Measurements from ENCODE around the gene ZMIZ2.
"Not testable (repeated sequence)": the region's sequence is repeated elsewhere in the genome, so short reads cannot be mapped to it uniquely, and the experiment has no call there.

Gene ZMIZ2

DNA sequence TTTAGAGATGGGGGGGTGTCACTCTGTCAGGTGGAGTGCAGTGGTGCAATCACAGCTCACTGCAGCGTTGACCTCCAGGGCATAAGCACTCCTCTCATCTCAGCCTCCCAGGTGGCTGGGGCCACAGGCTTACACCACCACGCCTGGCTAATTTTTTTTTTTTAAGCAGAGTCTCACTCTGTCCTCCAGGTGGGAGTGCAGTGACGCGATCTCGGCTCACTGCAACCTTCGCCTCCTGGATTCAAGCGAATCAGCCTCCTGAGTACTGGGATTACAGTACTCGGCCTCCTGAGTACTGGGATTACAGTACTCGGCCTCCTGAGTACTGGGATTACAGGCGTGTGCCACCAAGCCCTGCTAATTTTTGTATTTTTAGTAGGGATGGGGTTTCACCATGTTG lies 24.2 kb downstream of the ZMIZ2 start:
- DNase-seq (ENCODE audit: low read depth in 2 of 2), result no peak

DNA sequence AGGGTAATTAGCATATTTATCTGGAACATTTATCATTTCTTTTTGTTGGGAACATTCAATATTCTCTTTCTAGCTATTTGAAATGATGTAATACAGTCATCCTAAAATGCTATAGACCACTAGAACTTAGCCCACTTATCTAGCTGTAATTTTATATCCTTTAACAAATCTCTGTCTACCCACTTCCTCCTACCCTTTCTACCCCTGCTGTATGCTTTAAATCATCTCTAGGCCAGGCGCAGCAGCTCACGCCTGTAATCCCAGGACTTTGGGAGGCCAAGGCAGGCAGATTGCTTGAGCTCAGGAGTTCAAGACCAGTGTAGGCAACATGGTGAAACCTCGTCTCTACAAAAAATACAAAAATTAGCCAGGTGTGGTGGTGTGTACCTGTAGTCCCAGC lies 25.8 kb downstream of the ZMIZ2 start:
- not testable (repeated sequence) for DNase-seq (ENCODE audit: low read depth in 2 of 2)

DNA sequence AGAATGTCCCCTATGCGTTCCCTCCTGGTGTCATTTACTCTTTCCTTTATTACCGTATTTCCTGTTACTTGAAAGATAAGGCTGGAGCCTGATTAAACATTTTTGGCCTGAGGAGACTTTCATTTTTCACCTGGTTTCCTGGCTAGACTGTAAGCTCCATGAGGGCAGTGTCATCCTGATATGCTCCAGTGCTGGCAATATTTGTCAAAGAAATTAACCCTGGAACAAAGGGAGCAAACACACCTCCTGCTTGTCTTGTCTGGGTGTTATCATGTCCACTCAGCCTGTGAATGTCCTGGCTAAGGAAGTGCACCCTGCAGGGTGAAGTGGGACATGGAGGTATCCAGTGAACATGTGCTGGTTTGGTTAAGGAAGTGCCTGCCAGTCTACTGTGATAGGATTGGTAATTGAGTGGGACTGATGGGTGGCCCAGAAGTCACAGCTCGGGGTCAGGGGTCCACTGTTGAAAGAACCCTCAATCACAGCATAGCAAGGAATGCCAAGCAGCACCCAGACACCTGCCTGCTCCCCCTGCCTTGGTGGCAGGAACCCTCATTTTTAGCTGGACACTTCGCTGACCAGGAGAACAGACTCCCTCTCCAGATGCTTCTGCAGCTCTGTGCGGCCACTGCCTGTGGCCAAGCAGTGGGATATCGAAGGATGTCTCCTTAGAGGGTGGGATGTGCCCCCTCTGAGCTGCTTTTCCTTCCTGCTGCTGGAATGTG lies 26.9 kb downstream of the ZMIZ2 start:
- DNase-seq (ENCODE audit: low read depth in 2 of 2), result no peak

DNA sequence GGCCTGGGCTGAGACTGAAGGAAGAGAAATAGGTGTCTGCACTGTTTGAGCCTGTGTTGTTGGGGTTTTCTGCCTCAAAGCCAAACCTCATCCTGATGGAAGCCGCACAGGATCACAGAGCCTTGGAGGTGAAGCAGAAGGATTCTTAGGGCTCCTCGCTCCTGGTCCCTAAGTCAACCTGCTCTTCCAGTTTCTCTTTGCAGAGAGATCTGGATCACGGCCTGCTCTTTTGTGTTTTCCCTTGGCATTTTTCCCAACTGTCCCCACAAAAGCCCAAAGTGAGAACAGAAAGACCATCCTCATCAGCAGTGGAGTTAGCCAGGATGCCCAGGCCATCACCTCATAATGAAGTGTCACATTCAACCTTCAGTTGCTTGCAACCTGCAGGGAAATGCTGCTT lies 27.6 kb downstream of the ZMIZ2 start:
- no peak for DNase-seq (ENCODE audit: low read depth in 2 of 2)

DNA sequence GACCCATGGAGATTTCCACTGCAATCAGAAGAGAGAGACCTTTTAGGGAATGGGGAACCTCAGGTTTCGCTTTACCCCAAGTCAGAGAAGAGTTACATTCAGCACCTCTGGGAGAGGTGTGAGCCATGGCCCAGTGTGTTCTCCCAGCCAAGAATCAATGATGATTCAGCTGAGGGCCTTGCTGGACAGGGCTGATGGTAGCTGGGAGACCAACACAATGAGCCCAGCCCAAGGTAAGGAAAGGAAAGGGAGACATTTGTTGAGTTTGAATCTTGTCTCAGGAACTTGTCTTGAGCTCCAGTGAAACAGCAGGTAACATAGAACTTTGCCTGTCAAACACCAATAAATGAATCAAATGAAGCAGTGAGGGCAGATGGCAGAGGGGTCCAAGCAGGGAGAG lies 33.8 kb downstream of the ZMIZ2 start:
- DNase-seq (ENCODE audit: low read depth in 2 of 2), result no peak

DNA sequence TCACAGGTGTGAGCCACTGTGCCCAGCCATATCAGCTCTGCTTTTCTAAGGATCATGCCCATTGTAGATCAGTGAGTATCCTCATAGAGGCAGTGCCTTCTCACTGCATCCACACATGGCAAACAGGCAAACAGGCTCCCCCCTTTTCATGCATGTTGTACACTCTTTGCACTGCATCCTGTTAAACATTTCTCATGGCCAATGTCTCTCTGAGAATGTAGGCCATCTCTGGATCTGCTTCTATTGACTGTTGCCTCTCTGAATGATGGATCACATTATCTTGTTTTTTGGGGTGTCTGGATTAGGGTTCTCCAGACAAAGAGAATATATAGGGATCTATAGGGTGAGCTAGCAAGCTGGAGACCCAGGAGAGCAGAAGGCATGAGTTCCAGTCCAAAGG lies 34.8 kb downstream of the ZMIZ2 start:
- no peak for DNase-seq (ENCODE audit: low read depth in 2 of 2)

DNA sequence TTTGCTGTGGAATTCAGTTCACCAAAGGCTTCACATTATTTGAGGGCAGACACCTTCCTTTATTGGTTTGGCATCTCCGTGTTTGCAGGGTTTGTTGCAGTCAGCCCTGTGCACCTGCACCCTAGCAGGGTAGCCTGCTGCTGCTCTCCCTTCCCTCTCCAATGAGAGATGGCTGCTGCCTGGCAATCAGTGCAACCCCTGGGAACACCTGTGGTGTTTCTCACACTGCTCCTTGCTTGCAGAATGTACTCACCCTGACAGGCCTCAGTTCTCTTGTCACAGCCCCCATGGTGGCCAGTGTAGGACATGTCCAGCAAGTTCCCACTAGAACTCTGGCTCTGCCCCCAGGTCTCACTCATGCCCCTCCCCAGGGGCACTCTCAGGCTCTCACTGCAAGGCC lies 35.7 kb downstream of the ZMIZ2 start:
- no peak for DNase-seq (ENCODE audit: low read depth in 2 of 2)

DNA sequence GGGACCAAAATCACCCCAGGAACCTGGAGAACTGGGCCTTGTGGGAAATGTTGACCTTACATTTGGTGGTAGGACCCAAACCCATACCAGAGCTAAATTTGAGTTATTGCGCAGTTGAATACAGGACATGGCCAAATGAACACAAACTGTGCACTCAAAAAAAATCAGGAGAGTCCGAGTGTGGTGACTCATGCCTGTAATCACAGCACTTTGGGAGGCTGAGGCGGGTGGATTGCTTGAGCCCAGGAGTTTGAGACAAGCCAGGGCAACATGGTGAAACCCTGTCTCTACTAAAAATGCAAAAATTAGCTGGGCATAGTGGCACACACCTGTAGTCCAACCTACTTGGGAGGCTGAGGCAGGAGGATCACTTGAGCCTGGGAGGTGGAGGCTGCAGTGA lies 36.6 kb downstream of the ZMIZ2 start:
- not testable (repeated sequence) for DNase-seq (ENCODE audit: low read depth in 2 of 2)

DNA sequence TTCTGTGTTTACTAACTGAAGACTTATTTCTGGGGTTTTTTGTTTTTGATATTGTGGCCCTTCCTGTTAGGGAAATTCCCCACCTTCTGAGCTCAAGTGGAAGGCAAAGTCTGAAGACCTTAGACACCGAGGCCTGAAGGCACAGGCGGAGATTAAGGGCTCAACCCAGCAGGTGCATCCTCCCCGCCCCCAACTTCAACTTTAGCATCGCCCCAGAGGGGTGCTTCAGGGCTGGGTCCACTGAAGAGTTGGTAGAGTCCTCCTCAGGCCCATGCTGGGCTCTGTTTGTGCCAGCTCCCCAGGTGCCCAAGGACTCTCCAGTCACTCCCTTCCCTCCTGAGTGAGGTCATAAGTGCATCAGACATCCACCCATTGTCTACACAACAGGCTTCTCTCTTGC lies 38.4 kb downstream of the ZMIZ2 start:
- DNase-seq (ENCODE audit: low read depth in 2 of 2), result no peak

DNA sequence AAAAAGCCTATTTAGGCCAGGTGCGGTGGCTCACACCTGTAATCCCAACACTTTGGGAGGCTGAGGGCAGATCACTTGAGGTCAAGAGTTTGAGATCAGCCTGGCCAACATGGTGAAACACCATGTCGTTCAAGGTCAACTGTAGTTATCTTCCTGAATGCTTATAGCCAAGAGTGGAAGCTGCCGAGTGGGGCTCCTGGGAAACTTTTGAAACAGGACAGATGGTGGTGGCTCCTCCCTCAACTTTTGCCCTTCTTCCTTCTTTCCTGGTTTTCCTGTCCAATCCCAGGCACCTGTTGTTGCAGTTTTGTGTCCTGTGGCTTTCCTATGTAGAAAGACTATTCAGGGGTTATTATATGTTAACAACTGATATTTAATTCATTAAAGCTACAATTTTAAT lies 39.1 kb downstream of the ZMIZ2 start:
- DNase-seq (ENCODE audit: low read depth in 2 of 2), result no peak

DNA sequence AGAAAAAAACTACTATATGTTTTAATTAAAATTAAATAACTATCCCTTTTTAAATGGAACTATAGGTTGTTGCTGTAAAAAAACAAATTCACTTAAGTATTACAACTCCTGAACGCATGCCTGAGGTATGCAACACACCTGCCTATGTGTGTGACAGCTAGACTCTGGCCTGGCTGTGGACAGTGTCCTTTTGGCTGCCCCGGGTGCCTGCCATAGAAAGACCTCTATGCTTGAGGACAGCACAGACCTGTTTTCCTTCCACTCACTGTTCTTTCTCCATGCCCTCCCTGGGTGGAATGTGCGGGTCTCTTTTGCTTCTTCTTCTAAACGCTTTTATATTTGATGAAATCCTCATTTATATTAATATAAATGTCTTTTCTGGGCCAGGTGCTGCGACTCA lies 41.3 kb downstream of the ZMIZ2 start:
- no peak for DNase-seq (ENCODE audit: low read depth in 2 of 2)

DNA sequence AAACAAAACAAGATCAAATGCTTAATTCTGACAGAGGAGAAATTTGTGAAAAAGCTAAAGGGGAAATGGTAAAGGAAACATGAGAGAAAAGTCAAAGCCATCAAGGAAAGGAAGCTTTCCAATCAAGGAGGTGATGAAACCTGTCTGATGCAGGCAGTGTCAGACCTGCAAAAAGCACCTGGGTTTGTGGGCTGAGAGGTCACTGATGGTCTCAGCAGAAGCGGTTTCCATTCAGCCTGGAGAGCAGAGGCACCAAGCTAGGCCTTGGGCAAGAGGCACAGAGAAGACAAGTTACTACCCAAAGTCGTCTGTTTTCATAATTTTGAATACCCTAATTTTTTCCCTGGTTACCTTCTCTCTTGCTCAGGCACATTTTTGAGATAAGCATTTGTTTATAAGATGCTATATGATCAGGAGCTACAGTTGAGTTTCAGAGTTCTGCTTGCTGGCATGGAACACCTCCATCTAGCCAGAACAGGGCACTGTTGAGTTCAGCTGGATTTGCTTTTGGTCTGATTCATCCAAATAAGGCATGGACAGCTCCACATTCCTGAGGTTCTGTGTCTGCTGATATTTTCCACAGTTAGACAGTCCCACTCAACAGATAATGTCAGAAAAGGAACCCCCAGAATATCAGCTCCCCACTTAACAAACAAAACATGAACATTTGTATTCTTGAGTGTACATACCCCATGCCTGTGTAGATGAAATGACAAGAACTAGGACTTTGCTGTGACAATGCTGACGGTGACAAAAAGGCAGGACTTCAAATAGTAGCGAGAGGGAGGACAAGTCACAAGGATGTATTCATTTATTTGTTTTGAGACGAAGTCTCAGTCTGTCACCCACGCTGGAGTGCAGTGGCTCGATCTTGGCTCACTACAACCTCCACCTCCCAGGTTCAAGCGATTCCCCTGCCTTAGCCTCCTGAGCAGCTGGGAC lies 42.9 kb downstream of the ZMIZ2 start:
- no peak for DNase-seq (ENCODE audit: low read depth in 2 of 2)

DNA sequence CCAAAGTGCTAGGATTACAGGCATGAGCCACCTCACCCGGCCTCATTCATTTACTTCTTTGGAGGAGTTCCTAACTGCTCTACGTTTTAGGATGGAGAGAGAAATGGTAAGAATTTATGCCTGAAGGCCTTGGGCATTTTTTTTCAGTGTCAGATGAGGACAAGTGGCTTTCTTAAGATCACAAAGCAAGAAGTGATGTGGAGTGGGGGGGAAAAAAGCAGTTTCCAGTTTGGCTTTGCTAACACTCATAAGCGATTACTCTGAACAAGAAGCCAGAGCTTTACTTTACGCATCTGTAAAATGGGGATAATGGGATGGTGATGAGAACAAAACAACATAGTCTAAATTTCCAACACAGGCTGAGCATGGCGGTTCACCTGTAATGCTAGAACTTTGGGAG lies 45.3 kb downstream of the ZMIZ2 start:
- DNase-seq (ENCODE audit: low read depth in 2 of 2), result no peak

DNA sequence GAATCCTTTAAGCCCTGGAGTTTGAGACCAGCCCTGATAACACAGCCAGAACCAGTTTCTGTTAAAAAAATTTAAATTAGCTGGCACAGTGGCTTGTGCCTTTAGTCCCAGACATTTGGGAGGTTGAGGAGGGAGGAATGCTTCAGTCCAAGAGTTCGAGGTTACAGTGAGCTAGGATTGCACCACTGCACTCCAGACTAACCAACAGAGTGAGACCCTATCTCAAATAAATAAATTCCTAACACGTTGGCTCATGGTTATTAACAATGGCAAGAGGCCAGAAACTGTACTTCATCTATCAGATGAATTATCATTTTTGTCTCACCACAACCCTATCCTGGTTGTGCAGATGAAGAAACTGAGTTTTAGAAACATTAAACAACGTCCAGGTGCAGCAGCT lies 45.7 kb downstream of the ZMIZ2 start:
- DNase-seq (ENCODE audit: low read depth in 2 of 2), result no peak

DNA sequence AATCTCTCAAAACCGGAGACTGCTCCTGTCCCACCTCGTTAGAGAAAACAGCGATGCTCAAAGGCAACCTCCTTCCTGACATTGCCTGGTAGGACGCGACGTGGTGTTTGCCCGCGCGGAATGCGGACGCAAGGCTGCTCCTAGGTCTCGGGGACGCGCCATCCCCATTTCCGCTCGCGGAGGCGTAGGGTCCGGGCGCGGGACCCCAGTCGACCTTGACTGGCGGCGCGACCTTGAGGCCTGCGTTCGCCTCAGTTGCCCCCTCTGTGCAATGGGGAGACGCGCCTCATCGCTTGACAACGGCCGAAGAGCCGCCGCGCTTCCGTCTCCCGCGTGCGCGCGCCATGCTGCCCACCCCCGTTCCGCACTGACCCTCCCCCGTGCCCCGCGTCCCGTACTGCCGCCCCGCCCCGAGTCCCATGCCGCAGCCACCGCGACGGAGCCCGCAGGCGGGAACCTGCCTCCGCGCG lies 47.4 kb downstream of the ZMIZ2 start:
- no peak for DNase-seq (ENCODE audit: low read depth in 2 of 2)

DNA sequence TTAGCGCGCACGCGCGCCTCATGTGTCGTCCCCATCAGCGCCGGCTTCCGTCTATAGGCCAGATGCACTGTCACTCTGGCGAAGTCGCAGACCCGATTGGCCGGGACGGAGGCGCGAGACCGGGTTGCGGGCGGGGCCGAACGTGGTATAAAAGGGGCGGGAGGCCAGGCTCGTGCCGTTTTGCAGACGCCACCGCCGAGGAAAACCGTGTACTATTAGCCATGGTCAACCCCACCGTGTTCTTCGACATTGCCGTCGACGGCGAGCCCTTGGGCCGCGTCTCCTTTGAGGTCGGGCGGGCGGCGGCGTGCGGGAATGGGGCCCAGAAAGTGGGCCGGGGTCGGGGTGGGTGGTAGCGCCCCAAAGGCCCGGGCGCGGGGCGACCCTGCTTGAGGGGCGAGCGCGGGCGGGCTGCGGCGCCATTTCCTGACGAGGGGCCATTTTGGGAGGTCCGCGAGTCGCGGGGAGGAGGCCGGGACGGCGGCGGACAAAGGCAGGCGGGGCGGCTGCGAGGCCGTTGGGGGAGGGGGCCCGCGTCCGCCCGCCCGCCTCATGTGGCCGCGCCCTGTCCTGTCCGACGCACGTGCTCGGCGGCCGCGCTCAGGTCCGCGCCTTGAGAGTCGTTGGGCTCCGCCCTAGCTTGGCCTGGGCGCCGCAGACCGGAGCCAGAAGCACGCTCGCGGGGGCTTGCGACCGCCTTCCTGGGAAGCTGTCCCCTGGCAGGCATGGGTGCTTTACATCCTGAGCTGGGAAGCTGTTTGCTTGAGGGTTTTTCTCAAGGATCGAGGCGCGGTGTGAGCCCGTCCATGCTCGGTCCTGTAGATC lies 48.1 kb downstream of the ZMIZ2 start, which contains the start of gene PPIA:
Gene PPIA (plus strand): TSS at position 178 of the 825 bp plus-strand sequence. CDS start 44 bp downstream, at position 222.
- DNase-seq (ENCODE audit: low read depth in 2 of 2), result peak; percentile 98

DNA sequence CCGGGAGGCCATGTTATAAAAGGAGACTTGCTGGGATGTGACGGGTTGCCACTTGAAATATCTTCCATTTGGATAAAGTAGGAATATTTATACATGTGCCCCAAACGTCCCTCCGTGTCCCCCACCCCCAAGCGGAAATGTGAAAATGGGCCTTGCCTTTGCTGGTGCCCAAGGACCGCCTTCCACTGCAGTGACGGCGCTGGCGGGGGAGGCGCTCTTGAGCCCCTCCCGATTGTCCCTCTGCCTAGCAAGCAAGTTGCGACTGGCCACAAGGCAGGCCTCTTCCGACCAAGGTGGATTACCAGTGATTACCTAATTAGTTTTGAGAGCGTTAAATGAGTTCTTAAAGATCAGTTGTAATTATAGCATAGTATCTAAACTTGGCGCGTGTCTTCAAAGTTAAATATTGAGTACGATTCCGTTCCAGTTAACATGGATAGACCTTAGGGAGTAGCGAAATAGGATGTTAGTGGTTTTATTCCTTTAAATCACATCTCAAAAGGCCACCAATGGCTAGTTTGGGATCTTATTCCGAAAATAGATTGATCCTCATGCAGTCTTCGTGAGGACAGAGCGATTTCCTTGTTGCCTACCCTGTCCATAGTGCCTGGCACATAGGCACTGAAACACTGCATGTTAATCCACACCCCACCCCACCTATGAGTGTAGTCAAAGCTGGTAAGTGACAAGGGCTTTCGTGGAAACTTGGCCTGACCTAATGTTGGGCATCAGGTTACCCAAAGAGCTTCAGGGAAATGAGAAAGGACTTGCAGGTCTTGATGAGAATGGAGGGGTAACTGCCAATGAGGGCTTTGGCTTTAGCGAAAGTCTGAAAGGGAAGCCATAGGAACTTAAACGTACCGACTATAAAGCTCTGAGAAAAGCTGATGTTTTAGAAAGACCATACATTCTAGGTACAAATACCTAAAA lies 48.9 kb downstream of the ZMIZ2 start:
- DNase-seq (ENCODE audit: low read depth in 2 of 2), result peak; percentile 69 to 76

DNA sequence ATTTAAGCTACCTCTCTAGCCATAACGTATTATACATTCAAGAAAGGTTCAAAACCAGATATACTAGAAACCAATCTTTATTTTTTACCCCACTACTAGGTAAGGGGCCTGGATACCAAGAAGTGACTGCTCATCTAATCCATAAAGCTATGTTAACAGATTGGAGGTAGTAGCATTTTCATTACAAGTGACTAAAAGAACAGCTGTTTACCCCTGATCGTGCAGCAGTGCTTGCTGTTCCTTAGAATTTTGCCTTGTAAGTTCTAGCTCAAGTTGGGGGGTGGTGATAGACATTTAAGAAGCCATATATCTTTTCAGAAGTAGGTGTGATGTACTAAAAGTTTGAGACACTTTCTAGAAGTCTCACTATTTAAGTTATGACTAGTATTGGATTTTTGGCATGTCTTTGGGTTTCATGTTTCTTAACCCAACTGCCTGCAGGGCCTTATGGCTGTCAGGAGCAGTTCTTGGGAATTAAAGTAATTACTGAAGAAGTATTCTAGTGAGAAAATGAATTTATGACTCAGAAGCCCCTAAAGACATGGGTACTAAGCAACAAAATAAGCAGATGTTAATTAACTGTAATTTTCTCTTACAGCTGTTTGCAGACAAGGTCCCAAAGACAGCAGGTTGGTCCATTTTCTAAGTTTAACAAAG lies 50.1 kb downstream of the ZMIZ2 start:
- no peak for DNase-seq (ENCODE audit: low read depth in 2 of 2)

DNA sequence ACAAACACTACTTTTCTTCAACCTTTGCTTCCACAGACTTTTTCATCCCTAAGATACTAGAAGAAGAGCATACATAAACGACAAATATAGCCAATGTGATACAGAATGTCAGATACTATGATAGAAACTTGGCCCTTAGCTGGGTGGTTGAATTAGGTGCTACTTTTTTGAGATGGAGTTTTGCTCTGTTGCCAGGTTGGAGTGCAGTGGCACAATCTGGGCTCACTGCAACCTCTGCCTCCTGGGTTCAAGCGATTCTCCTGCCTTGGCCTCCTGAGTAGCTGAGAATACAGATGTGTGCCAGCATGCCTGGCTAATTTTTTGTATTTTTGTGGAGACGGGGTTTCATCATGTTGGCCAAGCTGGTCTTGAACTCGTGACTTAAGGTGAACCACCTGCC lies 51.3 kb downstream of the ZMIZ2 start:
- no peak for DNase-seq (ENCODE audit: low read depth in 2 of 2)

DNA sequence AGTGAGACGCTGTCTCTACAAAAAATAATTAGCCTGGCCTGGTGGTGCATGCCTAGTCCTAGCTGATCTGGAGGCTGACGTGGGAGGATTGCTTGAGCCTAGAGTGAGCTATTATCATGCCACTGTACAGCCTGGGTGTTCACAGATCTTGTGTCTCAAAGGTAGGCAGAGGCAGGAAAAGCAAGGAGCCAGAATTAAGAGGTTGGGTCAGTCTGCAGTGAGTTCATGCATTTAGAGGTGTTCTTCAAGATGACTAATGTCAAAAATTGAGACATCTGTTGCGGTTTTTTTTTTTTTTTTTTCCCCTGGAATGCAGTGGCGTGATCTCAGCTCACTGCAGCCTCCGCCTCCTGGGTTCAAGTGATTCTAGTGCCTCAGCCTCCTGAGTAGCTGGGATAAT lies 53.2 kb downstream of the ZMIZ2 start:
- DNase-seq (ENCODE audit: low read depth in 2 of 2), result no peak

Measured in activated CD4-positive, alpha-beta T cell treated with anti-CD3 and anti-CD28 coated beads for 24 hours (primary cell).